HG03354 (cell line): ENCODE results near the gene ADGRG1.

Experiments
- ATAC-seq: cut with Tn5 transposase; IDR thresholded peaks from one replicate; pipeline ENCODE4 v1.9.1; 2021; ENCODE audit warnings: mild to moderate bottlenecking; ENCODE audit not compliant: unreplicated experiment, poor library complexity, severe bottlenecking

The ADGRG1 gene

DNA sequence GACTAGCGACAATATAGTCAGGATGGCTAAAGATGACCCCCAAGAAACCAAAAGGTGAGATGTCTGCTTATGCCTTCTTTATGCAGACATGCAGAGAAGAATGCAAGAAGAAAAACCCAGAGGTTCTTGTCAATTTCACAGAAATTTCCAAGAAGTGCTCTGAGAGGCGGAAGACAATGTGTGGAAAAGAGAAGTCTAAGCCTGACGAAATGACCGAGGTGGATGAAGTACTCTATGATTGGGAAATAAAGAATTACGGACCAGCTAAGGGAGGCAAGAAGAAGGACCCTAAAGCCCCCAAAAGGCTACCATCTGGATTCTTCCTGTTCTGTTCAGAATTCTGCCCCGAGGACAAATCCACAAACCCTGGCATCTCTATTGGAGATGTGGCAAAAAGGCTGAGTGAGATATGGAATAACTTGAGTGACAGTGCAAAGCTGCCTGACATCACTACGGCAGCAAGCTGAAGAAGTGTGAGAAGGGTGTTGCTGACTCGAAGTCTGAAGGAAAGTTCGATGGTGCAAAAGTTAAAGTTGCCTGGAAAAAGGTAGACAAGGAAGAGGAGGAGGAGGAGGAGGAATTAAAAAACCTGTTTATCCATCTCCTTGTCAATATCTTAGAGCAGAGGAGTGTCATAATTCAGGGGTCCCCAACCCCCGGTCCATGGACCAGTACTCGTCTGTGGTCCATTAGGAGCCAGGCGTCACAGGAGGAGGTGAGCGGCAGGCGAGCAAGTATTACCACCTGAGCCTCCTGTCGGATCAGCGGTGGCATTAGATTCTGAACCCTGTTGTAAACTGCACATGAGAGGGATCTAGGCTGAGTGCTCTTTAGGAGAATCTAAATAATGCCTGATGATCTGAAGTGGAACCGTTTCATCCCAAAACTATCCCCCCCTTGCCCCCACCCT is 25.1 kb upstream of the ADGRG1 start:
- ATAC-seq: no peak

DNA sequence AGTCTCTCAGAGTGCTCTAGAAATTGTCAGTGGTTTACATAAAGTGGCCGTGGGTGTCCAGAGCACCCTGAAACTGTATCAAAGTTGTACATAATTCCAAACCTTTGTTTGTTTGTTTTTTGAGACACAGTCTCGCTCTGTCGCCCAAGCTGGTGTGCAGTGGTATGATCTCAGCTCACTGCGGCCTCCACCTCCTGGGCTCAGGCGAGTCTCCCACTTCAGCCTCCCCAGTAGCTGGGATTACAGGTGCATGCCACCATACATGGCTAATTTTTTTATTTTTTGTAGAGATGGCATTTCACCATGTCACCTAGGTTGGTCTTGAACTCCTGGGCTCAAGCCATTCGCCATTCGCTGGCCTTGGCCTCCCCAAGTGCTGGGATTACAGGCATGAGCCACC is 24.3 kb upstream of the ADGRG1 start:
- no peak for ATAC-seq

DNA sequence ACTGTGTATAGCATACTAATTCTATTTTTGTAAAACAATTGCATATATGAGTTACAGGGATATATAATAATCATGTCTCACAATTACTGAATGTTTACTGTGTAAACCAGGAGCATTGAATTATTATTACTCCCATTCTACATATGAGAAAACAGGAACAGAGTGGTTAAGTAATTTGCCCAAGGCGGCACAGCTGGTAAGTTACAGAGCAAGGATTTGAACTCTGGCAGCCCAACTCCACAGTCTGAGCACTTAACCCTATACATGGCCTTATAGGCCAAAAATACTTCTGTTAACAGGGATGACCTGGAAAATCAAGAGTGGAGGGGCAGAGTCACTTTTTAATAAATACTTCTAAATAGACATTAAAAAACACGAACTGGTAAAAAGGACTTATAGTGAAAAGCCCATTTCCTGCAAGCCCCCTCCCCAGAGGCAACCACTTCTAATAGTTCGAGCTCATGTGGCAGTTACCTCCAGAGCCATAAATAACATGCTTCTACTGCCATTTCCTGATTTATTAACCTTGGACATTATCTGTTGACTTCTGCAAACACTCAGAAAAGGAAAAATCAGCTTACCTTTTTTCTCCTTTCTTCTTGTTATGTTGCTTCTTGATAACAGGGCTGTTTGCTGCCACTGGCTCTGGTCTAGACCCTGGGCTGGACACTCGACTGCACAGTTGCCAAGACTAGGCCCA is 22.1 kb upstream of the ADGRG1 start:
- ATAC-seq: no peak

GRCh38 chr16:57606847-57607501 is 21.5 kb upstream of the ADGRG1 start:
- no peak for ATAC-seq

DNA sequence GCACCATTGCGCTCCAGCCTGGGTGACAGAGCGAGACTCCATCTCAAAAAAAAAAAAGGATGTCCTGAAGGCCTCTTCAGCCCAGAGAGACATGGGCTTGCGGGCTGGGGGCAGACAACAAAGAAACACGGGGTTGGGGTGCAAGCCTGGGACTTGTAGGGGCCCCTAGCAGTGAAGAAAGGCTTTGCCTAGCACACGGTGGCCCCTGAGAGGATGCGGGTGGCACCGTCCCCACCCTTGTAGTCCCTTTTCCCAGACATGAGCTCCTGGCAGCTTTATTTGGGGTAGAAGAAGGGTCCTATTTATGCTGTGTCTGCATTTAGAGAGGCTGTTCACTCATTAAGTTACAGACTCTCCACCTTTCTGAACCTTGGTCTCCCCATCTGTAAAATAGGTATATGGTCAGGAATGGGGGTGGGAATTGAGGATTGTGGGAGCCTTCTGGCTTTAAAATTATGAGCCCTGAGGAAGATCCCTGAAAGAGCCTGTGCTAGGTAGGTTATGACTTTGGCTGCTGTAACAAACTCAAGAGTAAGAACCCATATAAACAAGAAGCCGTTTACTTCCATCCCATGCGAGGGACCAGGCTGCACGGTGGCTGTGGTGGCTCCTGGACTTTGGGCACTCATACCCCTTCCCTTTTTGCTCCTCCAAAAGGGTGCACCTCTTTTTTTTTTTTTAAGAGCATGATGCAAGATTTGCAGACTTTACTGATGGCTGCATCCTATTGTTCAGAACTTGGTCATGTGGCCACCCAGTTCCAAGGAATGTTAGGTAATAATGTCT is 20.6 kb upstream of the ADGRG1 start:
- no peak for ATAC-seq

DNA sequence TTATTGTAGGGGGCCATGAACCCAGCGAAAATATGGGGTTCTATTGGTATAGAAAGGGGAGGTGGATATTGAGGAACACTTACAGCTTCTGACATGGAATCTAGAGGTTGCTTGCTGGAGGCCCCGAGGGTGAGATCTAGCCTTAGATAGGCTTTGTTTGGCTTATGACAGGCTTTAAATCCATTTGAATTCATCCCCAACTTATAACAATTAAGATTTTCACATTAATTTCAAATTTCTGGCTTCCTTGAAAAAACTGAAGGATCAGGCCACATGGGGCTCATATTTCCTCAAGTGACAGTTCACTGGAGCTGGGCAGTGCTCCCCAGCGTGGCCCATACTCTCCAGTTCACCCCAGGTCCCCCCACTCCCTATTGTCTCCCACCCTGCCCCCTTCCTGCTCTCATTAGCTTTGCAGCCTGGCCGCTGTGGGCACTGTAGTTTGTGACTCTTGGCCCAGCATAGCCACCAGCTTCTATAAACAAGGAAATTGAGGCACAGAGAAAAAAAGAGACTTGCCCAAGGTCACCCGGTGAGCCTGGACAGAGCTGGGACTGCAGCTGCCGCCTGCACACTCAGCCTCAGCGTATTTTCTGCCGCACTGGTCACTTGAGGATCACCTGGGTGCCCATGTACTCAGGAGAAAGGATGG is 19.8 kb upstream of the ADGRG1 start:
- no peak for ATAC-seq

- peak; percentile 94 for ATAC-seq
These were observed 18.7 kb upstream of the ADGRG1 start for GRCh38 chr16:57609541-57610401.

DNA sequence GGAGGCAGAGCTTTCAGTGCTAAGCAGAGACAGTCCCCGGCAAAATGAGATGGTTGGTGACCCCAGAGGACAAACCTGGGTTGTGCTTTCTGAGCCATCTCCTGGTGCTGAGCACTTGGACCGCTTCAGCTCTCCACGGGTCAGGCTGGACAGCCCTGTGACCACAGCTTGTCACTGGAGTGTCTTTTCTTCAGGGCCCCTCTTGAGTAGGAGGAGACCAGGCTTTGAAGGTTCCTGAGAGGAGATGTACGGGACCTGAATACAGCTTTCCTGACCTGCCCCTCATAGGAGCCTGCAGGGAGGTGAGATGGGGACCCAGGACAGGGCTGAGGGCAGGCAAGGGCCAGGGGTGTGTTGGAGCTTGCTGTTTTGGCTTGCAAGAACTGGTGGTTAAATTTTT is 17.8 kb upstream of the ADGRG1 start:
- no peak for ATAC-seq

GRCh38 chr16:57611181-57611580 is 17.2 kb upstream of the ADGRG1 start:
- ATAC-seq: no peak

- no peak for ATAC-seq
These were observed 16.7 kb upstream of the ADGRG1 start for GRCh38 chr16:57611706-57612105.

DNA sequence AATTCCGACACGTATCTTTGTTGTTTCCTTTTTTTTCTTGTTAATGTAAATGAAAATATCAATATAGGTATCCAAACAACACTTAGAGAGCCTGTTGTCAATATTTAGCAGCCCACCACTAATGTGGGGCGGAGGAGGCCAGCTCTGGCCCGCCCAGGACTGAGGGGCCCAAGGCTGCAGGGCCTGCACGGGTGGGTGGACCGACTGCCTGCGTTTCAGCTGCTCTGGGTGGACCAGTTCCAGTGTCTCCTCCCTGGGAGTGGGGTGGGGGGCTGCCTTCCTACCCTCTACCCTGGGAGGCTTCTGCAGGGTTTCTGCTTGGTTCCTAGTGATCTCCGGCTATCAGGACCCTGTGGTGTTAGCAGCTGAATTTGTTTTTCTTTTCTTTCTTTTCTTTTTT is 15.9 kb upstream of the ADGRG1 start:
- ATAC-seq: no peak

DNA sequence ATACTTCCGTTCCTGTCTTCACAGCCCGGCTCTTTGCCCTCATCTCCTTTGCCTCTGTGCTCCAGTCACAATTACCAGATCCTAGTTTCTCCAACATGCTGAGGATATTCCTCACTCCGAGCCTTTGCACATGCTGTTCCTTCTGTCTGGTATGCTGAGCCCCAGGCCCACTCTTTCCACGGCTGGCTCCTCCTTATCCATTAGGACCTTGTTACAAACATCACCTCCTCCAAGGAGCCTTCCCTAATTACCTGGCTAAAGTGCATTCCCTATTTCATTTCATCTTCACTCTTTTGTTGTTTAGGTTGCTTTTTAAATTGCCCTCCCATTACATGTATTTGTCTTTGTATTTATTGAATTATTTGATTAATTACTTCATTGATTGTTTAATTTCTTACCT is 14.9 kb upstream of the ADGRG1 start:
- no peak for ATAC-seq

- no peak for ATAC-seq
These were observed 13.9 kb upstream of the ADGRG1 start for GRCh38 chr16:57614536-57614935.

GRCh38 chr16:57614944-57615343 is 13.5 kb upstream of the ADGRG1 start:
- ATAC-seq: no peak

- no peak for ATAC-seq
These were observed 12.6 kb upstream of the ADGRG1 start for GRCh38 chr16:57615813-57616212.

DNA sequence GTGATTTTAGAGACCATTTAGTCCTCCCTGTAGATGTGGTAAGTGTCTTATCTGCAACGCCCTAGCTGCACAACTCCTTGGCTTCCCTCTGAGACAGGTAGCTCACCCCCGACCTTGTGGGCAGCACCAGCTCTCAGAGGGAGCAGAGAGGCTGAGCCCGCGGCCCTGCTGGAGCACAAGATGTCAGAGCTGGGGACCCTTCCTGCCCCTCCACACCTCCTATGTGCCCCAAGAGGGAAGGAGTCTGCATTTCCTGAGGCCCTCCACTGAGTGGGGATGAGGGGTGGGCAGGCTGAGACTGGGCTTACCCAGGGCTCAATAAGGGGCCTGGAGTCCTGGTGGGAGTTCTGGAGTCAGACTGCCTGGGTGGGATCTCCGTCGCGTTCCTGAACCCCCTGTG is 12.2 kb upstream of the ADGRG1 start:
- ATAC-seq: no peak

DNA sequence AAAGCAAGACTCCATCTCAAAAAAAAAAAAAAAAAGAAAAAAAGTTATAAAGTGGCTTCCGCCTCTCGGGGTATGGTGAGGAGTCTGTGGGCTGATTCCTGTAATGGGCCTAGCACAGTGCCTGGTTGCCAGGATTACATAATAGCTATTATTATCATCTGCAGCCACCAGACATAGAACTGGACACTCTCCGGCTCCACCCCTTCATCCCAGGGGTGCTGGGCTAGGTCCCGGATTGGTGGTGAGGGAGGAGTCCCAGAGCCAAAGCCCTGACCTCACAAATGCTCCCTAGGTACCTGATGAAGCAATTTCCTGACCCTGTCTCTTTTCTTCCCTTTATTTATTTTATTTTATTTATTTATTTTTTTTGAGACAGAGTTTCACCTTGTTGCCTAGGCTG is 11.6 kb upstream of the ADGRG1 start:
- ATAC-seq: no peak

DNA sequence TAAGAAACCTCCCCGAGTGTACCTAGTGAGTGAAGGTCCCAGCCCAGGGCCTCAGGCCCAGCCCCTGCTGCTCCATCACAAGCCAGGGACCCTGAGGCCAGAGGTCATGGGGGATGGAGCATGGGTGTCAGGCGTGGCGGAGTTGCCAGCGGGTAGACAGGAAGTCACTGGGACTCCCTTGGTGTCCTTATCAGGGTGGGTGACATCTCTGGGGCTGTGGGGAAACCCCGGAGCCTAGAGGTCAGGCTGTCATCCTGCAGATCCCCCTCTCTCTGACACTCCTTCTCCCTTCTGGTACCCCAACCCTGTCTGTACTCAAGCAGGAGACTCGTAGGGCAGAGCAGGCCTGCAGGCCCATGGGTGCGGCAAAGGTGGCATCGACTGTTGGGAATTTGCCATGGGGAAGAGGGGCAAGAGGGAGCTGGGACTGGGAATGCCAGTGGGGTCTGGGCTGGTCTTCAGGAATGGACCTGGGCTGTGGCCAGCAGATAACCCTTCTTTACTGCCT is 10.8 kb upstream of the ADGRG1 start:
- no peak for ATAC-seq
